ENCODE results near the gene CIDEB. TPM values are rescaled to one million over a fixed set of nuclear protein-coding genes. Genes with fewer than 3 reads are reported as not detected.

The CIDEB gene
- total and polyA plus RNA-seq, 2 of the 13 experiments (the other 11 are each of a cell fraction or from before 2014, with no cell fraction given): 35.8 to 110 TPM

GRCh38 chr14:24289649-24290280 is 18.0 kb downstream of the CIDEB start (continued):
- TF ChIP-seq, protein P1, sequence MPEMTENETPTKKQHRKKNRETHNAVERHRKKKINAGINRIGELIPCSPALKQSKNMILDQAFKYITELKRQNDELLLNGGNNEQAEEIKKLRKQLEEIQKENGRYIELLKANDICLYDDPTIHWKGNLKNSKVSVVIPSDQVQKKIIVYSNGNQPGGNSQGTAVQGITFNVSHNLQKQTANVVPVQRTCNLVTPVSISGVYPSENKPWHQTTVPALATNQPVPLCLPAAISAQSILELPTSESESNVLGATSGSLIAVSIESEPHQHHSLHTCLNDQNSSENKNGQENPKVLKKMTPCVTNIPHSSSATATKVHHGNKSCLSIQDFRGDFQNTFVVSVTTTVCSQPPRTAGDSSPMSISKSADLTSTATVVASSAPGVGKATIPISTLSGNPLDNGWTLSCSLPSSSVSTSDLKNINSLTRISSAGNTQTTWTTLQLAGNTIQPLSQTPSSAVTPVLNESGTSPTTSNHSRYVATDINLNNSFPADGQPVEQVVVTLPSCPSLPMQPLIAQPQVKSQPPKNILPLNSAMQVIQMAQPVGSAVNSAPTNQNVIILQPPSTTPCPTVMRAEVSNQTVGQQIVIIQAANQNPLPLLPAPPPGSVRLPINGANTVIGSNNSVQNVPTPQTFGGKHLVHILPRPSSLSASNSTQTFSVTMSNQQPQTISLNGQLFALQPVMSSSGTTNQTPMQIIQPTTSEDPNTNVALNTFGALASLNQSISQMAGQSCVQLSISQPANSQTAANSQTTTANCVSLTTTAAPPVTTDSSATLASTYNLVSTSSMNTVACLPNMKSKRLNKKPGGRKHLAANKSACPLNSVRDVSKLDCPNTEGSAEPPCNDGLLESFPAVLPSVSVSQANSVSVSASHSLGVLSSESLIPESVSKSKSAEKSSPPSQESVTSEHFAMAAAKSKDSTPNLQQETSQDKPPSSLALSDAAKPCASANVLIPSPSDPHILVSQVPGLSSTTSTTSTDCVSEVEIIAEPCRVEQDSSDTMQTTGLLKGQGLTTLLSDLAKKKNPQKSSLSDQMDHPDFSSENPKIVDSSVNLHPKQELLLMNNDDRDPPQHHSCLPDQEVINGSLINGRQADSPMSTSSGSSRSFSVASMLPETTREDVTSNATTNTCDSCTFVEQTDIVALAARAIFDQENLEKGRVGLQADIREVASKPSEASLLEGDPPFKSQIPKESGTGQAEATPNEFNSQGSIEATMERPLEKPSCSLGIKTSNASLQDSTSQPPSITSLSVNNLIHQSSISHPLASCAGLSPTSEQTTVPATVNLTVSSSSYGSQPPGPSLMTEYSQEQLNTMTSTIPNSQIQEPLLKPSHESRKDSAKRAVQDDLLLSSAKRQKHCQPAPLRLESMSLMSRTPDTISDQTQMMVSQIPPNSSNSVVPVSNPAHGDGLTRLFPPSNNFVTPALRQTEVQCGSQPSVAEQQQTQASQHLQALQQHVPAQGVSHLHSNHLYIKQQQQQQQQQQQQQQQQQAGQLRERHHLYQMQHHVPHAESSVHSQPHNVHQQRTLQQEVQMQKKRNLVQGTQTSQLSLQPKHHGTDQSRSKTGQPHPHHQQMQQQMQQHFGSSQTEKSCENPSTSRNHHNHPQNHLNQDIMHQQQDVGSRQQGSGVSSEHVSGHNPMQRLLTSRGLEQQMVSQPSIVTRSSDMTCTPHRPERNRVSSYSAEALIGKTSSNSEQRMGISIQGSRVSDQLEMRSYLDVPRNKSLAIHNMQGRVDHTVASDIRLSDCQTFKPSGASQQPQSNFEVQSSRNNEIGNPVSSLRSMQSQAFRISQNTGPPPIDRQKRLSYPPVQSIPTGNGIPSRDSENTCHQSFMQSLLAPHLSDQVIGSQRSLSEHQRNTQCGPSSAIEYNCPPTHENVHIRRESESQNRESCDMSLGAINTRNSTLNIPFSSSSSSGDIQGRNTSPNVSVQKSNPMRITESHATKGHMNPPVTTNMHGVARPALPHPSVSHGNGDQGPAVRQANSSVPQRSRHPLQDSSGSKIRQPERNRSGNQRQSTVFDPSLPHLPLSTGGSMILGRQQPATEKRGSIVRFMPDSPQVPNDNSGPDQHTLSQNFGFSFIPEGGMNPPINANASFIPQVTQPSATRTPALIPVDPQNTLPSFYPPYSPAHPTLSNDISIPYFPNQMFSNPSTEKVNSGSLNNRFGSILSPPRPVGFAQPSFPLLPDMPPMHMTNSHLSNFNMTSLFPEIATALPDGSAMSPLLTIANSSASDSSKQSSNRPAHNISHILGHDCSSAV (CRISPR knock-in tag; IDR thresholded peaks at IDR 0.05; ENCODE audit: borderline replicate concordance): no peak
- TF ChIP-seq MXD4 (CRISPR knock-in tag; IDR thresholded peaks at IDR 0.05): no peak
- TF ChIP-seq ZNF660 (CRISPR knock-in tag; IDR thresholded peaks at IDR 0.05; ENCODE audit: borderline replicate concordance, low read depth): no peak

DNA sequence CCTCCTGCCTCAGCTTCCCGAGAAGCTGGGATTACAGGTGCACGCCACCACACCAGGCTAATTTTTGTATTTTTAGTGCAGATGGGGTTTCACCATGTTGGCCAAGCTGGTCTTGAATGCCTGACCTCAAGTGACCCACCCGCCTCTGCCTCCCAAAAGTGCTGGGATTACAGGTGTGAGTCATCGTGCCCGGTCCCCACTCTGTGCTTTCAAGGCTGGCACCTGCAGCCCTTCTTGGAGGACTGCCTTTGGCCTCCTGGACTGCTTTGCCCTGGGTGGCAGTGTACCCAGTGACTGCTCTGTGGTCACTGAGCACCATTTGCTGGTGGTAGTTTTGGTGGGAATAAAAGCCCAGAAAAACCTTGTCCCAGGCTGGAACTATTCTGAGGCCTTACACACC is 20.8 kb downstream of the CIDEB start:
- H3K79me2 ChIP-seq (ENCODE audit: insufficient read depth, low read length): no peaks in the 10 kb centered on the region
- in situ Hi-C loops (cut with HindIII; ENCODE audit: extremely low pct_ligation_motif_present, low pct_unique_long_range_greater_than_20kb): no loop called here
- DNase-seq (ENCODE audit: low spot score): no peak
- H3K9me3 ChIP-seq (ENCODE audit: low read length): no peaks in the 10 kb centered on the region
- H3K4me3 ChIP-seq (replicated peaks in 1 of 3; ENCODE audit: insufficient read depth in 1 of 3, low read depth in 2 of 3, low read length in 3 of 3): no peak overlapping the region
- no peaks in the 10 kb centered on the region for H3K27me3 ChIP-seq (ENCODE audit: control insufficient read depth in 1 of 2, insufficient read depth in 2 of 2, low read length in 2 of 2)
- H2AFZ ChIP-seq (ENCODE audit: low read length): no peak overlapping the region
- TF ChIP-seq, protein P2, sequence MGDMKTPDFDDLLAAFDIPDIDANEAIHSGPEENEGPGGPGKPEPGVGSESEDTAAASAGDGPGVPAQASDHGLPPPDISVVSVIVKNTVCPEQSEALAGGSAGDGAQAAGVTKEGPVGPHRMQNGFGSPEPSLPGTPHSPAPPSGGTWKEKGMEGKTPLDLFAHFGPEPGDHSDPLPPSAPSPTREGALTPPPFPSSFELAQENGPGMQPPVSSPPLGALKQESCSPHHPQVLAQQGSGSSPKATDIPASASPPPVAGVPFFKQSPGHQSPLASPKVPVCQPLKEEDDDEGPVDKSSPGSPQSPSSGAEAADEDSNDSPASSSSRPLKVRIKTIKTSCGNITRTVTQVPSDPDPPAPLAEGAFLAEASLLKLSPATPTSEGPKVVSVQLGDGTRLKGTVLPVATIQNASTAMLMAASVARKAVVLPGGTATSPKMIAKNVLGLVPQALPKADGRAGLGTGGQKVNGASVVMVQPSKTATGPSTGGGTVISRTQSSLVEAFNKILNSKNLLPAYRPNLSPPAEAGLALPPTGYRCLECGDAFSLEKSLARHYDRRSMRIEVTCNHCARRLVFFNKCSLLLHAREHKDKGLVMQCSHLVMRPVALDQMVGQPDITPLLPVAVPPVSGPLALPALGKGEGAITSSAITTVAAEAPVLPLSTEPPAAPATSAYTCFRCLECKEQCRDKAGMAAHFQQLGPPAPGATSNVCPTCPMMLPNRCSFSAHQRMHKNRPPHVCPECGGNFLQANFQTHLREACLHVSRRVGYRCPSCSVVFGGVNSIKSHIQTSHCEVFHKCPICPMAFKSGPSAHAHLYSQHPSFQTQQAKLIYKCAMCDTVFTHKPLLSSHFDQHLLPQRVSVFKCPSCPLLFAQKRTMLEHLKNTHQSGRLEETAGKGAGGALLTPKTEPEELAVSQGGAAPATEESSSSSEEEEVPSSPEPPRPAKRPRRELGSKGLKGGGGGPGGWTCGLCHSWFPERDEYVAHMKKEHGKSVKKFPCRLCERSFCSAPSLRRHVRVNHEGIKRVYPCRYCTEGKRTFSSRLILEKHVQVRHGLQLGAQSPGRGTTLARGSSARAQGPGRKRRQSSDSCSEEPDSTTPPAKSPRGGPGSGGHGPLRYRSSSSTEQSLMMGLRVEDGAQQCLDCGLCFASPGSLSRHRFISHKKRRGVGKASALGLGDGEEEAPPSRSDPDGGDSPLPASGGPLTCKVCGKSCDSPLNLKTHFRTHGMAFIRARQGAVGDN (CRISPR knock-in tag; IDR thresholded peaks at IDR 0.05): peak; percentile 20; the same call in 1 of the 2 replicates
- TF ChIP-seq MYC (CRISPR knock-in tag; IDR thresholded peaks at IDR 0.05; ENCODE audit: borderline replicate concordance) (0 out of 2 replicates have a peak, but pooled peaks have one; percentile 9), MBNL3 (CRISPR knock-in tag; conservative IDR thresholded peaks at IDR 0.05) (no peak), KDM4B (CRISPR knock-in tag; IDR thresholded peaks at IDR 0.05) (no peak), ZNF563 (CRISPR knock-in tag; IDR thresholded peaks at IDR 0.05) (no peak)
- TF ChIP-seq, protein P3, sequence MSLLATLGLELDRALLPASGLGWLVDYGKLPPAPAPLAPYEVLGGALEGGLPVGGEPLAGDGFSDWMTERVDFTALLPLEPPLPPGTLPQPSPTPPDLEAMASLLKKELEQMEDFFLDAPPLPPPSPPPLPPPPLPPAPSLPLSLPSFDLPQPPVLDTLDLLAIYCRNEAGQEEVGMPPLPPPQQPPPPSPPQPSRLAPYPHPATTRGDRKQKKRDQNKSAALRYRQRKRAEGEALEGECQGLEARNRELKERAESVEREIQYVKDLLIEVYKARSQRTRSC (CRISPR knock-in tag; IDR thresholded peaks at IDR 0.05; ENCODE audit: low read depth): no peak
- FAIRE-seq: no peak
- ChIA-PET POLR2A (interaction anchor here (0.7 to 1.7 kb wide), 4 partner anchors 14 to 44 kb away, joined by 3 to 11 read pairs (median 5); partner anchors contain the start of genes CIDEB, RABGGTA and TINF2), CTCF (ENCODE audit: low intra/inter-chr PET ratio, low total read pairs) (no interaction called here)
- peaks cover 9% of the 10 kb centered on the region for H3K4me1 ChIP-seq (ENCODE audit: insufficient read depth, low read length)
- no peak overlapping the region for H3K9ac ChIP-seq (ENCODE audit: insufficient read depth, low read depth, low read length)
- no peak overlapping the region for H3K27ac ChIP-seq (ENCODE audit: extremely low read length, insufficient read depth, low read length)
- WGBS (ENCODE audit: low lambda C conversion rate): 95% methylated on average over 5 of the region's 5 CpGs
- intact Hi-C loops (cut with micrococcal nuclease; ENCODE audit: unreplicated experiment): no loop called here
- no peaks in the 10 kb centered on the region for H4K20me1 ChIP-seq (ENCODE audit: insufficient read depth, low read length)
- no TSS peak for BruUV-seq (replicated peaks)
- peaks cover 26 to 28% of the 10 kb centered on the region in 2 experiments for H3K36me3 ChIP-seq (replicated peaks in 1 of 2; ENCODE audit: control insufficient read depth in 1 of 2, insufficient read depth in 2 of 2, low read length in 2 of 2)
- ATAC-seq: no peak
- H3K4me2 ChIP-seq (ENCODE audit: low read depth, low read length): no peak overlapping the region

Measured in HepG2 (cell line).